Measurements from ENCODE around the gene STAB1. TPM values are rescaled to one million over a fixed set of nuclear protein-coding genes. Genes with fewer than 3 reads are reported as not detected.

STAB1 gene
- total RNA-seq, 4 donors from 2014 or later = 76.2 to 167 (median 95.8) TPM

DNA sequence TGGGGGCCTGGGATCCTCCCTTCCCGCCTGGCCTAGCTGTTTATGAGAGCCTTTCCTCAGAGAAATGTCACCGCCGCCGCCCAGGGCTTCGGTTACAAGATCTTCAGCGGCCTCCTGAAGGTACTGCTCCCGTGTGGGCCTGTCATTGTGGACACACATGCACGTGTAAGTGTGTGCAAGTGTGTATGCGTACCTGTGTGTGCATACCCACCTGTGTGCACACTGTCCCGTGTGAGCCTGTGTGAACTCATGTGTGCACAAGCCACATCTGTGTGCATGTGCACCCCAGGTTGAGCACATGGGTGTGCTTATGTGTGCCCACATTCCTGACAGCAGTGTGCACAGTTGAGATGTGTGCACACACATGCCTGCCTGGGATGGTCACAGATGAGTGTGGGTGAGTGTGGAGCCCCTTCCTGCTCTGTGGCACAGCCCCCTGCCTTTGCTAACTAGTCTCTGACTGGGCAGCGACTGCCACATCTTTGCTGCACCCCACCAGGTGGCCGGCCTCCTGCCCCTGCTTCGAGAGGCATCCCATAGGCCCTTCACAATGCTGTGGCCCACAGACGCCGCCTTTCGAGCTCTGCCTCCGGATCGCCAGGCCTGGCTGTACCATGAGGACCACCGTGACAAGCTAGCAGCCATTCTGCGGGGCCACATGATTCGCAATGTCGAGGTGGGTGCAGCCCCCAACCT lies 24.5 kb downstream of the STAB1 start:
- Histone ChIP-seq H3K27me3 (no peaks in the 10 kb centered on the region), H3K4me1 (peaks cover 0 to 11% (median 2%) of the 10 kb centered on the region in 3 donors), H3K9me3 (no peaks in the 10 kb centered on the region), H3K4me3 (no peak overlapping the region), H3K36me3 (peaks cover 0 to 48% of the 10 kb centered on the region in 2 donors), H3K27ac (no peak overlapping the region)
- no peak for TF ChIP-seq POLR2AphosphoS5 (IDR thresholded peaks at IDR 0.05)
- no peak for ATAC-seq
- WGBS, 2 donors (ENCODE audit: low coverage in 1 of 2) = 80 to 100% methylated on average over 1 to 3 of the region's 22 CpGs

DNA sequence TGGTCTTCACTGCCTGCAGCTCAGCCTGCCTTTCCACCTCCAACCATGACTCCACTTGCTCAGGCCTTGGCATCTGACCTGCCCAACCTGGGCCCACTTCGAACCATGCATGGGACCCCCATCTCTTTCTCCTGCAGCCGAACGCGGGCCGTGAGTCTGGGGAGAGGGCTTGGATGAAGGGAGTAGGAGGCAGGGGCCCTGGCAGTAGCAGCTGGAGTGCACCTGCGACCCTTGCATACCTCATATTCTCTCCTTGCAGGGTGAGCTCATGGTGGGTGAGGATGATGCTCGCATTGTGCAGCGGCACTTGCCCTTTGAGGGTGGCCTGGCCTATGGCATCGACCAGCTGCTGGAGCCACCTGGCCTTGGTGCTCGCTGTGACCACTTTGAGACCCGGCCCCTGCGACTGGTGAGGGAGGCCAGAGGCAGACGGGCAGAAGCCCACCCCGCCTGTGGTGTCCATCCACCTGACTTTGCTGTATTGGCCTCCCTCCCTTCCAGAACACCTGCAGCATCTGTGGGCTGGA lies 25.1 kb downstream of the STAB1 start:
- H3K36me3 ChIP-seq = peaks cover 0 to 52% of the 10 kb centered on the region in 2 donors
- no peaks in the 10 kb centered on the region for H3K9me3 ChIP-seq
- no CpG with 5 or more reads among the region's 14 CpGs for WGBS, 2 donors (ENCODE audit: low coverage in 1 of 2)
- peaks cover 0 to 17% (median 4%) of the 10 kb centered on the region in 3 donors for H3K4me1 ChIP-seq
- H3K27ac ChIP-seq = no peak overlapping the region
- H3K27me3 ChIP-seq = no peaks in the 10 kb centered on the region
- TF ChIP-seq, protein P1, sequence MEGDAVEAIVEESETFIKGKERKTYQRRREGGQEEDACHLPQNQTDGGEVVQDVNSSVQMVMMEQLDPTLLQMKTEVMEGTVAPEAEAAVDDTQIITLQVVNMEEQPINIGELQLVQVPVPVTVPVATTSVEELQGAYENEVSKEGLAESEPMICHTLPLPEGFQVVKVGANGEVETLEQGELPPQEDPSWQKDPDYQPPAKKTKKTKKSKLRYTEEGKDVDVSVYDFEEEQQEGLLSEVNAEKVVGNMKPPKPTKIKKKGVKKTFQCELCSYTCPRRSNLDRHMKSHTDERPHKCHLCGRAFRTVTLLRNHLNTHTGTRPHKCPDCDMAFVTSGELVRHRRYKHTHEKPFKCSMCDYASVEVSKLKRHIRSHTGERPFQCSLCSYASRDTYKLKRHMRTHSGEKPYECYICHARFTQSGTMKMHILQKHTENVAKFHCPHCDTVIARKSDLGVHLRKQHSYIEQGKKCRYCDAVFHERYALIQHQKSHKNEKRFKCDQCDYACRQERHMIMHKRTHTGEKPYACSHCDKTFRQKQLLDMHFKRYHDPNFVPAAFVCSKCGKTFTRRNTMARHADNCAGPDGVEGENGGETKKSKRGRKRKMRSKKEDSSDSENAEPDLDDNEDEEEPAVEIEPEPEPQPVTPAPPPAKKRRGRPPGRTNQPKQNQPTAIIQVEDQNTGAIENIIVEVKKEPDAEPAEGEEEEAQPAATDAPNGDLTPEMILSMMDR (IDR thresholded peaks at IDR 0.05) = no peak
- TF ChIP-seq EP300 (IDR thresholded peaks at IDR 0.05) = no peak
- TF ChIP-seq POLR2A (IDR thresholded peaks at IDR 0.05) = no peak
- no peak for TF ChIP-seq POLR2AphosphoS5 (IDR thresholded peaks at IDR 0.05)
- H3K4me3 ChIP-seq = no peak overlapping the region
- no peak for ATAC-seq

DNA sequence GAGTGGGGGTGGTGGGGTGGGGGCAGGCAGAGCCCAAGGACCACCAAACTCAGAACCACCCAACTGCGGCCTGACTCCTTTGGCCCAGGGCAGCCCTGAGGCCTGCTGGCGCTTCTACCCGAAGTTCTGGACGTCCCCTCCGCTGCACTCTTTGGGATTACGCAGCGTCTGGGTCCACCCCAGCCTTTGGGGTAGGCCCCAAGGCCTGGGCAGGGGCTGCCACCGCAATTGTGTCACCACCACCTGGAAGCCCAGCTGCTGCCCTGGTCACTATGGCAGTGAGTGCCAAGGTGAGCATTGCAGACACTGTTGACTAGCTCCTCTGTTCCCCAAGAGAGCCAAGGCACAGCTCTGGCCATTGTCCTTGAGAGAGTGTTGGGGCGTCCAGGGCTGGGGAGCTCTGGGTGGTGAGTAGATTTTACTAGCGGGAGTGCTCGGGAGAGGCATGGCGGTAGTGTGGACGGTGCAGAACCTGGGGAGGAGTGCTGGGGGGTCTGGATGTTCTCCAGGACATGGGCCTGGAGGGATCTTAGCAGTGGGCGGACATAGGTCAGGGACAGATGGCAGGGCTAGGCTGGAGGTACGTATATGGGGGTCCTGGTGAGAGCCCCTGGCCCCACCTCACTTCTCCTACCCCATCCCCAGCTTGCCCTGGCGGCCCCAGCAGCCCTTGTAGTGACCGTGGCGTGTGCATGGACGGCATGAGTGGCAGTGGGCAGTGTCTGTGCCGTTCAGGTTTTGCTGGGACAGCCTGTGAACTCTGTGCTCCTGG lies 25.8 kb downstream of the STAB1 start:
- peaks cover 0 to 24% (median 4%) of the 10 kb centered on the region in 3 donors for H3K4me1 ChIP-seq
- no peak overlapping the region for H3K27ac ChIP-seq
- no peaks in the 10 kb centered on the region for H3K27me3 ChIP-seq
- no peak for ATAC-seq
- H3K36me3 ChIP-seq = peaks cover 0 to 56% of the 10 kb centered on the region in 2 donors
- 86 to 94% methylated on average over 6 to 7 of the region's 20 CpGs for WGBS, 2 donors (ENCODE audit: low coverage in 1 of 2)
- TF ChIP-seq POLR2A (IDR thresholded peaks at IDR 0.05) = no peak
- H3K9me3 ChIP-seq = no peaks in the 10 kb centered on the region
- no peak overlapping the region for H3K4me3 ChIP-seq

DNA sequence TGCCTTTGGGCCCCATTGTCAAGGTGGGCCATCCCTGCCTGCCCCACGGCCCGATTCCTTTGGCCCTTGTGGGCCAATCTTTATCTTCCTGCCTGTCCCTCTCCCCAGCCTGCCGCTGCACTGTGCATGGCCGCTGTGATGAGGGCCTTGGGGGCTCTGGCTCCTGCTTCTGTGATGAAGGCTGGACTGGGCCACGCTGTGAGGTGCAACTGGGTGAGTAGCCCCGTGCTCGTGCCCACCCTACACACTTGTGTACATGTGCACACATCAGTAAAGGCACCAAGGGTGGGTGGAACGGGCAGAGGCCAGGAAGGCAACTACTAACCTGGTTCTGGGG lies 26.3 kb downstream of the STAB1 start:
- no peaks in the 10 kb centered on the region for H3K9me3 ChIP-seq

DNA sequence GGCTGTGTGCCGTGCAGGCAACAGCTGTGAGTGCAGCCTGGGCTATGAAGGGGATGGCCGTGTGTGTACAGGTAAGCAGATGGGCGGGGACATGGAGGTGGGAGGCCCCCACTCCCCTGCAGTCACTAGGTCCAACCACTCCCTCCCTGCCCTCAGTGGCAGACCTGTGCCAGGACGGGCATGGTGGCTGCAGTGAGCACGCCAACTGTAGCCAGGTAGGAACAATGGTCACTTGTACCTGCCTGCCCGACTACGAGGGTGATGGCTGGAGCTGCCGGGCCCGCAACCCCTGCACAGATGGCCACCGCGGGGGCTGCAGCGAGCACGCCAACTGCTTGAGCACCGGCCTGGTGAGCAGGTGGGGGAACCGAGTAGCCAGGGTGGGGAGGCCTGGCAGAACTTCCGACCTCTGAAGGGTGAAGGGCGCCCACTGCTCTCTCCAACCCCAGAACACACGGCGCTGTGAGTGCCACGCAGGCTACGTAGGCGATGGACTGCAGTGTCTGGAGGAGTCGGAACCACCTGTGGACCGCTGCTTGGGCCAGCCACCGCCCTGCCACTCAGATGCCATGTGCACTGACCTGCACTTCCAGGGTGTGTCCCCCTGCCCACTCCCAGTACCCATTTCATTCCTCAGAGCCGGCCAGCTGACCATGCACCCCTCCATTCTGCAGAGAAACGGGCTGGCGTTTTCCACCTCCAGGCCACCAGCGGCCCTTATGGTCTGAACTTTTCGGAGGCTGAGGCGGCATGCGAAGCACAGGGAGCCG lies 26.9 kb downstream of the STAB1 start:
- WGBS, 2 donors (ENCODE audit: low coverage in 1 of 2) = 71 to 96% methylated on average over 1 to 14 of the region's 33 CpGs
- Histone ChIP-seq H3K27me3 (no peaks in the 10 kb centered on the region), H3K4me3 (no peak overlapping the region), H3K9me3 (no peaks in the 10 kb centered on the region), H3K27ac (no peak overlapping the region), H3K36me3 (peaks cover 0 to 65% of the 10 kb centered on the region in 2 donors), H3K4me1 (peaks cover 0 to 35% (median 4%) of the 10 kb centered on the region in 3 donors)
- TF ChIP-seq, protein P1 (IDR thresholded peaks at IDR 0.05) = no peak
- TF ChIP-seq EP300 (IDR thresholded peaks at IDR 0.05) = no peak
- no peak for TF ChIP-seq POLR2AphosphoS5 (IDR thresholded peaks at IDR 0.05)
- no peak for ATAC-seq

More for the DNA sequence above, 26.3 kb downstream of the STAB1 start:
- WGBS, 2 donors (ENCODE audit: low coverage in 1 of 2) = no CpG with 5 or more reads among the region's 8 CpGs
- Histone ChIP-seq H3K4me1 (peaks cover 0 to 30% (median 4%) of the 10 kb centered on the region in 3 donors), H3K36me3 (peaks cover 0 to 59% of the 10 kb centered on the region in 2 donors), H3K27ac (no peak overlapping the region), H3K27me3 (no peaks in the 10 kb centered on the region), H3K4me3 (no peak overlapping the region)
- ATAC-seq = no peak
- TF ChIP-seq POLR2AphosphoS5 (IDR thresholded peaks at IDR 0.05) (no peak), EP300 (IDR thresholded peaks at IDR 0.05) (no peak), POLR2A (IDR thresholded peaks at IDR 0.05) (no peak)
- TF ChIP-seq, protein P1 (IDR thresholded peaks at IDR 0.05) = no peak
